ENCODE data around the gene PSG7.
"Not testable (repeated sequence)": the region's sequence is repeated elsewhere in the genome, so short reads cannot be mapped to it uniquely, and the experiment has no call there.

DNA sequence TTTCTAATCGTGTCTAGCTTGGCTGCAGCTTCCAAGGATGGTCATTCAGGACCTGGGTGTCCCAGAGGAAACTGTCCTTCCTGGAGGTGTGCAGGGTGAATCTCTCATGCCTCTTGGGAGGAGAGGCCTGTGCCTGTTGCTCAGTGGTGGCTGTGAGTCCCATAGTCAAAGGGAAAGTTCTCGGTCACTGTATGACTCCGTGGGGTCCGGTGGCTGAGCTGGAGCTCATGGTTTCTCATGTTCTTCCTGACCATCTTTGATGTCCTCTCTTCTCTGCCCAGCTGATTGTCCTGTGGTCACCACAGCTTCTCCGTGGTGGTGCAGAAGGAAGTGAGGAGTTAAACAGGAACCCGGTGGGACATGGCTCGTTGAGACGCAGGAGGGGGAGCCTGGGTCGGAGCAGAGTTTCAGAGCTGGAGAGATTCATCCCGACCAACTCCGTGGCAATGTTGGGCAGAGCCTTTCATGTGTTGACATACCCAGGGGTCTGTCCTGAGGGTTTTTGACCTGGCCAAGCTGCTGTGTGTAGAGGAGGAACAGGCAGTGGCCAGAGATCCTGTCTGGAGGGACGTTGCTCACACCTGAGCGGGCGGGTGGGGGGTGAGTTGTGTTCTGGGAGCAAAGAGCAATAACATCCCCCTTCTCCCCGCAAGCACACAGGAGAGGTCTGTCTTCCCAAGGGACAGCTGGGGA, 18.5 kb downstream of the PSG7 start:
- TF ChIP-seq EZH2 (IDR thresholded peaks at IDR 0.05; ENCODE audit: borderline replicate concordance, low read depth, low read length, severe bottlenecking) = not testable (repeated sequence)
- TF ChIP-seq, protein P1, sequence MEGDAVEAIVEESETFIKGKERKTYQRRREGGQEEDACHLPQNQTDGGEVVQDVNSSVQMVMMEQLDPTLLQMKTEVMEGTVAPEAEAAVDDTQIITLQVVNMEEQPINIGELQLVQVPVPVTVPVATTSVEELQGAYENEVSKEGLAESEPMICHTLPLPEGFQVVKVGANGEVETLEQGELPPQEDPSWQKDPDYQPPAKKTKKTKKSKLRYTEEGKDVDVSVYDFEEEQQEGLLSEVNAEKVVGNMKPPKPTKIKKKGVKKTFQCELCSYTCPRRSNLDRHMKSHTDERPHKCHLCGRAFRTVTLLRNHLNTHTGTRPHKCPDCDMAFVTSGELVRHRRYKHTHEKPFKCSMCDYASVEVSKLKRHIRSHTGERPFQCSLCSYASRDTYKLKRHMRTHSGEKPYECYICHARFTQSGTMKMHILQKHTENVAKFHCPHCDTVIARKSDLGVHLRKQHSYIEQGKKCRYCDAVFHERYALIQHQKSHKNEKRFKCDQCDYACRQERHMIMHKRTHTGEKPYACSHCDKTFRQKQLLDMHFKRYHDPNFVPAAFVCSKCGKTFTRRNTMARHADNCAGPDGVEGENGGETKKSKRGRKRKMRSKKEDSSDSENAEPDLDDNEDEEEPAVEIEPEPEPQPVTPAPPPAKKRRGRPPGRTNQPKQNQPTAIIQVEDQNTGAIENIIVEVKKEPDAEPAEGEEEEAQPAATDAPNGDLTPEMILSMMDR (IDR thresholded peaks at IDR 0.05; ENCODE audit: borderline replicate concordance, extremely low read depth, low read length, poor library complexity, severe bottlenecking) = not testable (repeated sequence)
